Endothelial cell of umbilical vein (primary cell): Measurements from ENCODE around the gene AK5.
A peak's percentile ranks its signal among the peaks of the same experiment; 100 is the strongest.

Experiments
- CTCF ChIP-seq, 2 donors: IDR thresholded peaks; 1 replicate in 1 of 2; 2 replicates in 1 of 2; pipeline ENCODE4 v1.5.1; 2011; ENCODE audit warnings: low read length in 2 of 2, mild to moderate bottlenecking in 2 of 2, moderate library complexity in 2 of 2, control low read depth in 1 of 2, inconsistent platforms in 1 of 2, low read depth in 1 of 2; ENCODE audit not compliant: insufficient read depth in 1 of 2; ENCODE audit errors: extremely low read depth in 1 of 2
- POLR2A ChIP-seq: IDR thresholded peaks from 2 replicates; pipeline ENCODE4 v1.6.1; 2012; ENCODE audit warnings: low read depth, mild to moderate bottlenecking, control low read depth, low read length
- POLR2AphosphoS5 ChIP-seq: IDR thresholded peaks from 2 replicates; pipeline ENCODE4 v1.6.1; 2012; ENCODE audit warnings: low read depth, mild to moderate bottlenecking, control low read depth, low read length, moderate library complexity; ENCODE audit not compliant: insufficient read depth

GRCh38 chr1:77536813-77537212, 255.0 kb downstream of the AK5 start:
- TF ChIP-seq POLR2A = no peak
- no peak for TF ChIP-seq CTCF (IDR thresholded peaks at IDR 0.05; ENCODE audit: extremely low read depth in 1 of 2, insufficient read depth in 1 of 2, low read depth in 1 of 2, low read length in 2 of 2)
- peak; percentile 55 for TF ChIP-seq POLR2AphosphoS5
